ENCODE measurements around the gene ANO10.

Gene ANO10

DNA sequence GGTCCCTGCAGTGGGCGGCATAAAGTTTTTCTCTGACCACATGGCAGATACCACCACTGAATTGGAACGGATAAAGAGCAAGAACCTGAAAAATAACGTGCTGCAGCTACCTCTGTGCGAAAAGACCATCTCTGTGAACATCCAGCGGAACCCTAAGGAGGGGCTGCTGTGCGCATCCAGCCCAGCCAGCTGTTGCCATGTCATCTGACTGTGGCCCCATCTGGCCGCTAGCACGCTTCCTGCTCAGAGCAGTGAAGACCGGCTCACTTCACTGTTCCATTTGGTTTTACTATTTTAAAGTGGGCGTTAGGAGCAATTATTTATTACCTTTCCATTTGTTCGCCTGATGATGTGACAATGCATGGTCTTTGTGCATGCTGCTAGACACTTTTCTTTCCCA lies 273.5 kb downstream of the ANO10 start:
- no peak for DNase-seq (ENCODE audit: low read depth in 2 of 2)

DNA sequence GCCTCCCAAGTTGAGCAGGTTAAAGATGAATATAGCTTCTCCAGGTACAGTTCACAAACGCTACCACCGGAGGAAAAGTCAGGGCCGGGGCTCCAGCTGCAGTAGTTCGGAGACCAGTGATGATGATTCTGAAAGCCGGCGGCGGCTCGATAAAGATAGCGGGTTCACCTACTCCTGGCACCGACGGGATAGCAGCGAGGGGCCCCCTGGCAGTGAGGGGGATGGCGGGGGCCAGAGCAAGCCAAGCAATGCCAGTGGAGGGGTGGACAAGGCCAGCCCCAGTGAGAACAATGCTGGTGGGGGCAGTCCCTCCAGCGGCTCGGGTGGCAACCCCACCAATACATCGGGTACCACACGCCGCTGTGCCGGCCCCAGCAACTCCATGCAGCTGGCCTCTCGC lies 274.0 kb downstream of the ANO10 start:
- no peak for DNase-seq (ENCODE audit: low read depth in 2 of 2)

DNA sequence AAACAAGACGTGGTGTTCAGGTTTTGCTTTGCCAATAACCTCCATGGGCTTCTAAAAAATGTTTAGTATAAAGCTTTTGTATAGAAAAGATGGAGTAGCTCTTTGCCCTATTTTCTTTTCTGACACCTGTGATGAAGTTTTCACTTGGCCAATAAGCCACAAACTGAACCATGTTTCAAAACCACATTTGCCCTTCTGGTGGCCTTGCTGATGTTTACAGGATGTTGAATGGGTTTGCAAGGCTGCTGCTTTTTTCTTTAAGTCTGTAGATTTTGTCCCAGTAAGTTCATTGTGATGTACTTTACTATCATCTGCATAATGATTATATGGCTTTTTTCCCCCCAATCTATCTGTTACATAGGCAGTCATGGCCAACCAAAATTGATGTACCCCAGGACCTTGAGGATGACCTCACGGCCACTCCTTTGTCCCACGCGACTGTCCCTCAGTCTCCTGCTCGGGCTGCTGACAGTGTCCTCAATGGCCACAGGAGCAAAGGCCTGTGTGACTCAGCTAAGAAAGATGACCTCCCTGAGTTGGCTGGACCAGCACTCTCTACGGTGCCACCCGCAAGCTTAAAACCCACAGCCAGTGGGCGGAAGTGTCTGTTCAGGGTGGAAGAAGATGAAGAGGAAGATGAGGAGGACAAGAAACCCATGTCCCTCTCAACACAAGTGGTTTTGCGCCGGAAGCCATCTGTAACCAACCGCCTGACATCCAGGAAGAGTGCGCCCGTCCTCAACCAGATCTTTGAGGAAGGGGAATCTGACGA lies 274.6 kb downstream of the ANO10 start:
- DNase-seq (ENCODE audit: low read depth in 2 of 2) = peak in 1 of 2 donors; percentile 6

DNA sequence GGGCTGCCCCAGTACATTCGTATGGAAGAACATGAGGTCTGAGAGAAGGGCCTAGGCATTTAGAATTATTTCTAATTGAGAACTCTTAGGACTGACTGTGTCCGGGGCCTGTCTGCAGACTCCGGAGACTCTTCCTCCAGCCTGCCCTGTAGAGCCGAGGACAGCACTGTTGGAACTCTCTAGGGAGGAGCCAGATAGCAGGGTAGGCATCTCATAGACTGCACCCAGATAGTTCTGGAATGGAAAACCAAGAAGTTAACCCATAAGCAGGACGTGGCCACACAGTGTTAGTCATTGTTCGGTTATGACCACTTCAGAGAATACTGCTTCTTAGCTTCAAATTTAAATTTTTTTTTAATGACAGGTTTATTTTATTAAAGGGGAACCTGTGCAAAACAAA lies 275.9 kb downstream of the ANO10 start:
- no peak for DNase-seq (ENCODE audit: low read depth in 2 of 2)

DNA sequence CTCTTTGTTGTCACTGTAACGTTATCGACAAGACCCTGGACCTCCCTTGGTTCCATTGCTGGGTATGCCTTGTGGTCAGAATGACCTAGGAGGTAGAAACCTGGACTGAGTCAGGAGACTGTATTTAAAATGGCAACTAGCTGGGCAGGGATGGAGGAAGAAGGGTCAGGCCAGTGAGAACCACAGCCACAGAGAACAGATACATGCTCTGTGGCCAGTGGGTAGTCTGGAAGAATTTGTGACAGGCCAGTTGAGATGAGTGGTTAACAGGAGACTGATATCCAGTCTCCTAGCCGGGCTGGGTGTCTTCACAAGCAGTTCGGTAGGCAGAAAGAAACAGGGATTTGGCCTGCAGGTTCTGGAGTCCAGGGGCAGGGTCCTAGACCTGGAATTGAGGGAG lies 276.6 kb downstream of the ANO10 start:
- no peak for DNase-seq (ENCODE audit: low read depth in 2 of 2)

DNA sequence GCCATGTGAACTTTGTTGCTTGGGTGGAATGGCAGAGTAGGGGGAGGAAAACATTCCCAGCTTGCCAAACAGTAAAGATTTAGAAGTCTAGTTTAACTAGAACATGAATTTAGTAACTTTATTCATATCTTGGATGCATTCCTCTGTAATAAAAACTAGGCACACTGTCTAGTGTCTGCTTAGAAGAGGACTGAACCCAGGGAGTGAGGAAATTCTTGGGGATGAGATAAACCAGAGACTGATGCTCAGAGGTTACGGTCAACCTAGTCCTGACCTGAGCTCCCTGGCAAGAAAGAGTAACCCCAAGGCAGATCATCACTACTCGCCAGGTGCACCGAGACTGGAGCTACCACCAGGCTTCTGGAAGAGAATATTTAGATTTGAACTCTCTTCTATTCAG lies 277.3 kb downstream of the ANO10 start:
- DNase-seq (ENCODE audit: low read depth in 2 of 2) = no peak

DNA sequence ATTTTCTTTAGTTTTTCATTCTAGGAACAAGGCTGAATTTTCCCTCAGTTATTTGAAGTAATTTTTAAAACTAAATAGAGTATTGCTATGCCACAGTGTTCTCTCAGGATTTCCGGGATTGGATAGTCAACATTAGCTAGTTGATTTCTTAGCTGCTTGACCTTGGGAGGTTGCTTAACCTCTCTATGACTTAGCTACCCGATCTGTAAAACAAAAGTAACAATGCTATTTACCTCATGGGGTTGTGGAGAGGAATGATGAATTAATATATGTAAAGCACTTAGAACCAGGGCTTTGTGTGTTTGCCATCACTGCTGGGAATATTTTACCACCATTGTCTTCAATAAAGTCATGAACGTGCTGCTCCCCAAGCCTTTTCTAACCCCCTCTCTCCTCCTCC lies 278.0 kb downstream of the ANO10 start:
- DNase-seq (ENCODE audit: low read depth in 2 of 2) = no peak

DNA sequence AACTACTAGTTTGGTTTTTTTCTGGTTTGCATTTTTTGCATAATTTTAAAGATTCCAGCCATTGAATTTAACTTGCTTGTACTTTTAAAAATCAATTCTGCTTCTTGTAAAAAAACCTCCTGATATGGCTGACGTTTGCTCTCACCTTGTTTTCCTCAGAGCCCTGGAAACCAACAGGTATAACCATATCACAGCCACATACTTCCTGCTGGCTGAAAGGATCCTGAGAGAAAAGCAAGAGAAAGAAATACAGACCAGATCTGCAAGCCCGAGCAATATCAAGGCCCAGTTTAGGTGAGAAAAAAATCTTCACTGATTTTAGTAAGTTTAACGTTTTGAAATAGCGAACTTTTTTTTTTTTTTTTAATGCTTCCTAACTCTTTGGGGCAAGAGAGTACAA lies 278.6 kb downstream of the ANO10 start:
- DNase-seq (ENCODE audit: low read depth in 2 of 2) = no peak

DNA sequence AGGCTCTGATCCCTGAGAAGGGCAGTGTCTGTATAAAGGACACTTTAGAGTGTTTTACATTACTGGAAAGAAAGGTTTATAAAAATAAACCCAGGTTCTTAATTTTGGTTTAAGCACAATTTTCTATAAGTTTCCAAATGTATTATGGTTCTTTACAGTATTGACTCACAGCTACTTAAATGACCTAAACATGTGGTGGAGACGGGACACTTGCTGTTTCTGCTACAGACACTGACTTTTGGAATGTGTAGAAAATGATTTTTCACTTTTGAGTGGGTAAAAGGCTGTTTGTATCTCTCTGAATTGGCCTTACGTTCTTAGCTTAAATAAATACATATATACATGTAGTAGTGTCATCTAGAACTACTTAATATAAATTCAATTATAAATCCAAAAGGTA lies 280.0 kb downstream of the ANO10 start:
- no peak for DNase-seq (ENCODE audit: low read depth in 2 of 2)

DNA sequence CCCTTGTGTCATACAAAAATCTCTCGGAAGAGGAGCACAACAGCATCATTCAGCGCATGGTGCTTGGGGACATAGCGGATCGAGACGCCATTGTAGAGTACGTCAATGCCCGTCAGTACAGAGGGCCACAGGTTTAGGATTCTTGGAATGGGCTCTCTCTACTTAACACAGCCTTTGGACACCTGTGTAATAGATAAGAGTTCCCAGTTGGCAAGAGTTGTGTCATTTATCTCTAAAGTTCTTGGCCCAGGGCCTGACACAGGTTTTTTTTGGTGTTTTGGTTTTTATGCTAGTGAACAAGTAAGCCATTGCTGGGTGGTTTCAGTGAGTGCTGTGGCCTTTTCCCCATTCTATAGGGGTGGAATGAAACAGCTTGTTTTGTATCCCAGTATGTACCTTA lies 281.4 kb downstream of the ANO10 start:
- DNase-seq (ENCODE audit: low read depth in 2 of 2) = no peak

DNA sequence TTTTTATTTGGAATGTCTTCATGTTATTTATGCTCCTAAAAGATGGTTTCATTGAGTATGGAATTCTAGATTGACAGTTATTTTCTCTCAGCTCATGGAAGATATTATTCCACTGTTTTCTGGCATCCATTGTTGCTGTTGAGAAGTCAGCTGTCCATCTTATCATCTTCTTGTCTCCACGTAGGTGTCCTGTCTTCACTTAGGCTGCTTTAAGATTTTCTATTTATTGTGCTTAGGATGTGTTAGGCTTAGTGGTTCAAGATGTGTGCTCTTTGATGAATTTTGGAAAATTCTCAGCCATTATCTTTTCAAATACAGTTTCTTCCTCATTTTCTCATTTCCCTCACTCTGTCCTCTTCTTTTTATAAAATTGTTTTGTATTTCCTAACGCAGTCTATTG lies 283.5 kb downstream of the ANO10 start:
- no peak for DNase-seq (ENCODE audit: low read depth in 2 of 2)

DNA sequence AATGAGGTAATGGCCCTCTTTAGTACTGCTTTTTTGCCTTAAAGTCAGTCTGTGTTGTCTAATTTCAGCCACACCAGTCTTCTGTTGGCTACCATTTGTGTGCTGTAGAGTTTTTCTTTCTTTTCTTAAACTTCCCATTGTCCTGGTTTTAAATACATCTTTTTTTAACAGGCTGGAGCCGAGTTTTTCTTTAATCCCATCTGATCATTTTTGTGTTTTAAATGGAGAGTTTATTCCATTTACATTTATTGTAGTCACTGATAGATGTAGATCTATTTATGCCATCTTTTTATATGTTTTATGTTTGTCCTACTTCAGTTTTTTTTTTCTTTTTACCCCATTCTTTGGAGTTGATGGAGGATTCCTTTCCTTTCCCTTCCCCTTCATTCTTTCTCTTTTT lies 286.0 kb downstream of the ANO10 start:
- DNase-seq (ENCODE audit: low read depth in 2 of 2) = no peak

DNA sequence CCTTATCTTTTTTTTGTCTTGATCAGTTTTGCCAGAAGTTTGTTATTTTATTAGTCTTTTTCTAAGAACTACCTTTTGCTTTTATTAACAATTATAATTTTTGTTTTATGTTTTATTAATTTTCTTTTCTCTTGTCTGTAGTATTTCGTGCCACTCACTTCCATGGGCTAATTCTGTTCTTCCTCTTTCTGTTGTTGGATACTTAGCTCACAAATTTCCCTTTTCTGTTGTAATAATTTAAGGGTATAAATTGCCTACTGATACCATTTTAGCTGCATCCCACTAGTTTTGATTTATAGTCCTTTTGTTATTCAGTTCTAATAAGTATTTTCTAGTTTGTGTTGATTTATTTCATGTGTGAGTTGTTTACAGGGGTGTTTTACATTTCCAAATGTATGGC lies 286.8 kb downstream of the ANO10 start:
- no peak for DNase-seq (ENCODE audit: low read depth in 2 of 2)

DNA sequence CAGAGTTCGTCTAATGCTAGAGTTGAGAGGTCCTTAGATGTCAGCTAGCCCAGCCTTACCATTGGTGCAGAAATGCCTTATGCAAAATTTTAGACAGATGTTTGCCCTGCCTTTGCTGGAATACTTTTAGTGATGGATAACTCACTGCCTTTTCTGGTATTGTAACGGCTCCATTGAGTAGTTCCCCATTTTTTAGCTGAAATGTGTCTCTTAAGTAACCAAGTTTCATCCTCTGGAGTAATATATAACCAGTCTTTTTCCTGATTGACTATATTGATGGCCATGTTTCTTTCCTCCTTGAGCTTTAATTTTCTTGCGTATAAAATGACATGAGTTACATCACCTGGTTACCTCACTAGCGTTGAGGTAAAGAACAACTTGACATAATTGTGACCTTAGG lies 290.4 kb downstream of the ANO10 start:
- no peak for DNase-seq (ENCODE audit: low read depth in 2 of 2)

DNA sequence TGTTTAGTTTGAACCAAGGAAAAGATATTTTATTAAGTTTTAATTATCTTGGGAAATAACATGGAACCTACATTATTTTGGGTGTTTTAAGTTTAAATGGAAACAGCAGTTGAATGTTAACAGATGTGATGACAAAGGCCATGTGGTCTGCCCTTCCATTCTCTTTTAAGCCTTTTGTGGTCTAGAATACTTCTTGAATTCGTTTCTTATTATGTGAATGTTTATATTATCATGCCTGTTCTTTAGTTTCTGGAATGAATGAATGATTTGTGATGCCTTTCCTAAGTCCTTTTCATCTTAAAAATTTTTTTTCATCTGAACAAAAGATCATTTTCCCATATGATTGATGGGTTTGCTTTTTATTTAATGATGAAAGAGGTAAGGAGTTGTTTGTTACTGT lies 290.8 kb downstream of the ANO10 start:
- no peak for DNase-seq (ENCODE audit: low read depth in 2 of 2)

DNA sequence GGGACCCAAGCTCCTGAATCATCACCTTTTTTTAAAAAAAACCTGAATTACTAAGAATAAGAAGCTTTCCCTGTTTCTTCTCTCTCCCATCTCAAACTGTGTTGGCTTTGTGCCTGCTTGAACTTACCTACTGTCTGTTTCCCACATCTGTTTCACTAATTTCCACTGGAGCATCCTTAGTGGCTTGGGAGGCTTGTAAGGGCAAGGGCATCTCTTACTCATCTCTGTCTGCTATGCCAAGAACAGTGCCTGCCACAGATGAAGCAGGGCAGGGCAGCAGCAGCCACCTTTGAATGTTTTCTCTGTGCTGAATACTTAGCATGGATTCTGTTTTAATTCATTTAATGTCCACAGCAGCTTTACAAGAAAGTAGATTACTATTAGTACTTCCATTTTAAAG lies 293.2 kb downstream of the ANO10 start:
- no peak for DNase-seq (ENCODE audit: low read depth in 2 of 2)

DNA sequence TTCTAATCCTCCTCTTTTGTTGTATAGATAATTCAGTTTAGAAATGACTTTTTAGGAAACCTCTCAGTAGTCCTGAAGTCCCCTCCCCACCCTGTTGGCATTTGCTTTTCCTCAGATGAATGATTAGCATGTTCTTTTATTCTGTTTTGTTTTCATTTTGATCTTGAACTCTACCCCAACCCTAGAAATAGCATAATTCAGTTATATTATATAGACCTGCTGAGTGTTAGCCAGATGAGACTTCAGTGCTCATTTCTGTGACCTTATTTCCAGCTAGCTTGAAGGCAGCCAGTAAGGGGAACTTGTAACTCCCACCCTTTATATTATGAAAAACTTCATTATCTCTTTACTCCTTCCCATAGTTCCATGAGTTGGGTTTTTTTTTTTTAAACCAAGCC lies 294.2 kb downstream of the ANO10 start:
- no peak for DNase-seq (ENCODE audit: low read depth in 2 of 2)

DNA sequence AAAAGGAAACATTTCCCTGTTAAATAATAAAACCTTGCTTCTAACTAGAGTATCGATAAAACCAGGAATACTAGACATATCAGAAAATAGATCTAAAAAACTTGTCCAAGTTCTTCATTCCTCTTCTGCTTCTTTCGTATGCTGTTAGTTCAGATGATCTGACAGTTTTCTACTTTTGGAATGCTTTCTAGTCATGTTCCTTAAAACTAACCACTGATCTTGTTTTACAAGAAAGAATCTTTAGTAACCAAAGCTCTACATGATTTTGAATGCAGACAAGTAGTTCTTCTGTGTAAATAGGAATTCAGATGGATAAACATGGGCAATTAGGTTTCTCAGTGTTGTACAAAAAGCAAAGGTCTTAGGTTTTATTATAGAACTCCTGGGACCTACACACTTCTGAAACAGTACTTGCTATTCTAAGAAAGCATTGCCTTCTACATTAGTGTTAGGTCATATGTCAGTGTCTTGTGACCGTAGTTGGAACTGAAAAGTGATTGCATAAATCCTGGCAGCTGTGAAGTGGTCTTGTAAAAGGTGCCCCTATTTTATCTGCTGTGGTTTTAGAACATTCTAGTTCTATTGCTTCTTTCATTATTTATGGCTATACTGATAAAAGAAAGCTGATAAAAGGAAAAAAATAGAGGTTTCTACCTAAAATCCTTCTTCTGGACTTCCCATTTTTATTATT lies 294.8 kb downstream of the ANO10 start:
- DNase-seq (ENCODE audit: low read depth in 2 of 2) = no peak

DNA sequence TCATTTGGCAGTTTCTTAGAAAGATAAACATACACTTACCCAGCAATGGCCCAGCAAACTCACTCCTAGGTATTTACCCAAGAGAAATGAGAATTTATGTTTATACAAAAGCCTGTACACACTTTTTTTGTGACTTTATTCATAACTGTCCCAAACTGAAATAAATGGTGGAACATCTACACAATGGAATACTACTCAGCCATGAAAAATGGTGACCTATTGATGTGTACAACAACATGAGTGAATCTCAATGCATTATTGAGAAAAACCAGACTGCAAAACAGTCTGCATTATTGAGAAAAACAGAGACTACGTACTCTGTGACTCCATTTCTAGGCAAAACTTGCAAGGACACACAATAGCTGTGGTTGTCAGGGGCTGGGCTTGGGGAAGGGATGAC lies 298.3 kb downstream of the ANO10 start:
- no peak for DNase-seq (ENCODE audit: low read depth in 2 of 2)

DNA sequence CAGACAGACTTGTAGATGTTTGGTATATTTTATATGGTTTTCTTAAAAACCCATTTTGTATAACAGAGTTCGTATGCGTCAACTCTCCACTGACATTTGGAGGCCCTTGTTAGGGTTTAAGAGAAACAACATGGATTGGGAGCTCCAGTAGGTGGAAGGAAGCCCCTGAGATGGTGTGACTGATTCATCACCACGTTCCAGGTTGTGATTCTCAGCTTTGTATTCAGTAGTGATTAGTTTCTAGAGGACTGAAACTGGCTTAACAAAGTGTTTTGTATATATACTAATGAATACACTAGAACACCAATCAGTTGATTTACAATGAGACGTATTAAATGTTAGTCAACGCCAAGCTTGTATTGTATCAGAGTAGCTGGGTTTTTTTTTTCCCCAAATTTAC lies 301.5 kb downstream of the ANO10 start:
- no peak for DNase-seq (ENCODE audit: low read depth in 2 of 2)

DNA sequence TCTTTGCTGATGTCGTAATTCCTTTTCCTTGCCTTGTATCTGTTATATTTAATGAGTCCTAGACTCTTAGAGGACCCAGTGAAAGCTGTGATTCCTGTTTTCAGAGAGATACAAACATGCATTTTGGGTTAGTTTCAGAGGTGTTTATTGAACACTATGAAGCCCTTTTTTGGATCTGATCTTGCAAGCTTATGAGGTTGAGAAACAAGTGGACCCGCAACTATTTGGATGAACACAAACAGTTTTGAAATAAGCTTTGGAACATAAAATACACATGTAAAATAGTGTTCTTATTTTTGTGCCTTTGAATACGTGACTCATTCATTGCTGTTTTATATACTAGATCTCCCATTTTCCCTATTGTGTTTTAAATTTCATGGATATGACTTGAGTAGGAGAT lies 302.0 kb downstream of the ANO10 start:
- DNase-seq (ENCODE audit: low read depth in 2 of 2) = no peak

DNA sequence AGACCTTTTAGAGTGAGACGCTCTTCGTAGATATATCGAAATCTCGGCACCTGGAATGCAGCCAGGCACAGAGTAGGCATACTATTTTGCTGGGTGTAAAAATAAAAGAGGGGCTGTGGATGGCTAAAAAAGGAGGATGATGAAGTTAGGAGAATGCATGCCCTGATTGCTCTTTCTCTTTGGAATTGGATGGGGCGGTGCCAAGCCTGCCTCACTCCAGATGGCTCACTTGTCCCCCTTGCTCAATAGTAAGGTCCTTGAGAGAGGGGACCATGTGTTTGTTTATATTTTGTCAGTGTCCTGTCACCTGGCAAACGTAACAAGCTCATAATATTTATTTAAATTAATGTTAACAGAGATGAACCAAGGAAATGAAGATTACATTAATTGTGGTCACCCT lies 302.4 kb downstream of the ANO10 start:
- DNase-seq (ENCODE audit: low read depth in 2 of 2) = no peak

DNA sequence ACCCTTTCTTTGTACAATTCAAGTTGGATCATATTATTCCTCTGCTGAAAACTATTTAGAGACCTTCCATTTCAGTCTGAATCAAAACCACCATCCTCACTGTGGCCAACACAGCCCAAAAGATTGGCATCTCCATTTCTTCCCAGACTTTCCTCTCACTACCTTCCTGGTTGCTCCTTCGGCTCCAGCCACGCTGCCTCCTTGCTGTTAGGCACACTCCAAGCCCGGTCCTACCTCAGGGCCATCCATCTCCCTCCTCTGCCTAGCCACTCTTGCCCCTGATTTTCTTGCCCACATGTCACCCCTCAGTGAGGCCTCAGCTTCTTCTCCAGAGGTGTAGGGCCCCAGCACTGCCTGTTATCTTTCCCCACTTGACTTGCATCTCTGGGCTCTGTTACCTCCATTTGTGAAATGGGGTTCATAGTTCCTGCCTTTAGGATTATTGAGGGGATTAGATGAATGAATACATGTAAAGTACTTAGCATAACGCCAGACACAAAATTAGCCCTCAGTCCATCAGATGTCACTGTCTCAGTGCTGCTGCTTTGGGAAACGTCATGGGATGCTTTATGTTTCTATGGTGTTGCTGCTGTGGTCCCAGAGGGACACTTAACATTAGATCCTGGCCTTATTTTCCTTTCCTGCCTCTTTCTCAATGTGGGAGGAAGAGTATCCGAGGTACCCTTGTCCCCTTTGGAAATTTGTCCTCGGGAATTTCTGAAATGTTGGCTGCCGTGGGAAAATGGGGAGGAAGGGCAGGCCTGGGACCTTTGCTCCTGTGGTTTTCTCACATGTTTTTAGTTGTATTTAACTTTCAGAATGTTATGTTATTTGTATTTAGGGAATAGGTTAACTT lies 304.1 kb downstream of the ANO10 start:
- DNase-seq (ENCODE audit: low read depth in 2 of 2) = no peak
